Measurements from ENCODE around the gene GSN. TPM values are rescaled to one million over a fixed set of nuclear protein-coding genes. Genes with fewer than 3 reads are reported as not detected.

Gene GSN
- total and polyA plus RNA-seq, 2 of the 13 experiments (the other 11 are each of a cell fraction or from before 2014, with no cell fraction given) = 294 to 307 TPM

DNA sequence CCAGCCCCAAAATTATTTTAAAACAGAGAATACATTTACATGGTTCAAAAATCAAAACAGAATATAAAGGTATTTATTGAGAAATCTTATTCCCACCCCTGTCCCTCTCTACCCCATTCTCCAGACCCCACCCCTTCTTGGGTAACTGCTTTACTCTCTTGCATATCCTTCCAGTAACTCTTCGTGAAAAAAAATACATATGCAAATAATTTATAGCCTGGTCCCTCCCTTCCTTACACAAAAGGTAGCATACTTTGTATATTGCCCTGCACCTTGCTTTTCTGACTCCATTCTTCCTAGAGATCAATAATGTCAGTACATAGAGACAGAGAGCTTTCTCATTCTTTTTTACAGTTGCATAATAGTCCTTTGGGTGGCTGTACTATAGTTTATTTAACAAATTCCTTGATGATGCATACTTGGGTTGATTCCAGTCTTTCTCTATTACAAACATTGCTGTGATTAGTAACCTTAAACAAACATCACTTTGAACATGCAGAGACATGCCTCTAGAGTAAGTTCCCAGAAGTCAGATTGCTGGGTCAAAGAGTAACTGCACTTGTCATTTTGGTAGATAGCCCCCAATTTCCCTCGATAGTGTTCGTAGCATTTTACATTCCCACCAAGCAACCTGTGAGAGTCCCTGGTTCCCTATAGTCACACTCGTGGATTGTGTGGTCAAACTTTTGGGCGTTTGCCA is 54.2 kb downstream of the GSN start (continued):
- TF ChIP-seq, protein P1, sequence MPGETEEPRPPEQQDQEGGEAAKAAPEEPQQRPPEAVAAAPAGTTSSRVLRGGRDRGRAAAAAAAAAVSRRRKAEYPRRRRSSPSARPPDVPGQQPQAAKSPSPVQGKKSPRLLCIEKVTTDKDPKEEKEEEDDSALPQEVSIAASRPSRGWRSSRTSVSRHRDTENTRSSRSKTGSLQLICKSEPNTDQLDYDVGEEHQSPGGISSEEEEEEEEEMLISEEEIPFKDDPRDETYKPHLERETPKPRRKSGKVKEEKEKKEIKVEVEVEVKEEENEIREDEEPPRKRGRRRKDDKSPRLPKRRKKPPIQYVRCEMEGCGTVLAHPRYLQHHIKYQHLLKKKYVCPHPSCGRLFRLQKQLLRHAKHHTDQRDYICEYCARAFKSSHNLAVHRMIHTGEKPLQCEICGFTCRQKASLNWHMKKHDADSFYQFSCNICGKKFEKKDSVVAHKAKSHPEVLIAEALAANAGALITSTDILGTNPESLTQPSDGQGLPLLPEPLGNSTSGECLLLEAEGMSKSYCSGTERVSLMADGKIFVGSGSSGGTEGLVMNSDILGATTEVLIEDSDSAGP (CRISPR knock-in tag; IDR thresholded peaks at IDR 0.05; ENCODE audit: borderline replicate concordance) = no peak
- TF ChIP-seq MAZ (IDR thresholded peaks at IDR 0.05; ENCODE audit: borderline replicate concordance, low read depth, low read length) = no peak
- TF ChIP-seq MAZ (CRISPR knock-in tag; IDR thresholded peaks at IDR 0.05; ENCODE audit: low read depth) = no peak
- TF ChIP-seq, protein P2, sequence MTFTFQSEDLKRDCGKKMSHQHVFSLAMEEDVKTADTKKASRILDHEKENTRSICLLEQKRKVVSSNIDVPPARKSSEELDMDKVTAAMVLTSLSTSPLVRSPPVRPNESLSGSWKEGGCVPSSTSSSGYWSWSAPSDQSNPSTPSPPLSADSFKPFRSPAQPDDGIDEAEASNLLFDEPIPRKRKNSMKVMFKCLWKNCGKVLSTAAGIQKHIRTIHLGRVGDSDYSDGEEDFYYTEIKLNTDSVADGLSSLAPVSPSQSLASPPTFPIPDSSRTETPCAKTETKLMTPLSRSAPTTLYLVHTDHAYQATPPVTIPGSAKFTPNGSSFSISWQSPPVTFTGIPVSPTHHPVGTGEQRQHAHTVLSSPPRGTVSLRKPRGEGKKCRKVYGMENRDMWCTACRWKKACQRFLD (CRISPR knock-in tag; IDR thresholded peaks at IDR 0.05; ENCODE audit: borderline replicate concordance) = no peak
- peak; percentile 35 to 85; a peak in 3 of 4 replicates for TF ChIP-seq NR2F1 (CRISPR knock-in tag; IDR thresholded peaks at IDR 0.05)
- peak; percentile 74 for TF ChIP-seq LCORL (IDR thresholded peaks at IDR 0.05)
- TF ChIP-seq LCORL (CRISPR knock-in tag; IDR thresholded peaks at IDR 0.05) = peak; percentile 70
- TF ChIP-seq HOXD1 (CRISPR knock-in tag; IDR thresholded peaks at IDR 0.05) = 0 out of 2 replicates have a peak, but pooled peaks have one; percentile 56
- peak; percentile 92 for TF ChIP-seq ISL2 (CRISPR knock-in tag; IDR thresholded peaks at IDR 0.05)
- TF ChIP-seq BATF2 (CRISPR knock-in tag; IDR thresholded peaks at IDR 0.05) = no peak
- peak; percentile 52 for TF ChIP-seq MIER2 (CRISPR knock-in tag; IDR thresholded peaks at IDR 0.05)
- peak; percentile 91 for TF ChIP-seq ZNF792 (CRISPR knock-in tag; IDR thresholded peaks at IDR 0.05)
- peak; percentile 82 for TF ChIP-seq KAT8 (CRISPR knock-in tag; IDR thresholded peaks at IDR 0.05)
- TF ChIP-seq ZBTB37 (CRISPR knock-in tag; IDR thresholded peaks at IDR 0.05) = no peak
- TF ChIP-seq JUND (CRISPR knock-in tag; IDR thresholded peaks at IDR 0.05) = peak; percentile 75
- TF ChIP-seq, protein P3, sequence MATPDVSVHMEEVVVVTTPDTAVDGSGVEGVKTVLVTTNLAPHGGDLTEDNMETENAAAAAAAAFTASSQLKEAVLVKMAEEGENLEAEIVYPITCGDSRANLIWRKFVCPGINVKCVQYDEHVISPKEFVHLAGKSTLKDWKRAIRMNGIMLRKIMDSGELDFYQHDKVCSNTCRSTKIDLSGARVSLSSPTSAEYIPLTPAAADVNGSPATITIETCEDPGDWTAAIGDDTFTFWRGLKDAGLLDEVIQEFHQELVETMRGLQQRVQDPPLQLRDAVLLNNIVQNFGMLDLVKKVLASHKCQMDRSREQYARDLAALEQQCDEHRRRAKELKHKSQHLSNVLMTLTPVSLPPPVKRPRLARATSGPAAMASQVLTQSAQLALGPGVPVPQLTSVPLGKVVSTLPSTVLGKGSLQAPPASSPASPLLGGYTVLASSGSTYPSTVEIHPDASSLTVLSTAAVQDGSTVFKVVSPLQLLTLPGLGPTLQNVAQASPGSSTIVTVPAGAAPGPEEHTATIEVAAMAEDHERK (CRISPR knock-in tag; IDR thresholded peaks at IDR 0.05; ENCODE audit: low read depth) = no peak; the same call in 1 of the 2 replicates
- TF ChIP-seq HMGA1 (CRISPR knock-in tag; conservative IDR thresholded peaks at IDR 0.05) = no peak
- peak; percentile 73 for TF ChIP-seq CREB1 (IDR thresholded peaks at IDR 0.05)
- TF ChIP-seq CREB1 (CRISPR knock-in tag; IDR thresholded peaks at IDR 0.05) = peak; percentile 78; the same call in 1 of the 2 replicates
- TF ChIP-seq YY1 (IDR thresholded peaks at IDR 0.05; ENCODE audit: insufficient read depth, insufficient replicate concordance, low read depth, low read length) = no peak
- TF ChIP-seq ONECUT2 (CRISPR knock-in tag; IDR thresholded peaks at IDR 0.05) = peak; percentile 97
- peak; percentile 94 for TF ChIP-seq FOXA3 (CRISPR knock-in tag; IDR thresholded peaks at IDR 0.05)
- no peak for TF ChIP-seq ZIK1 (CRISPR knock-in tag; IDR thresholded peaks at IDR 0.05; ENCODE audit: borderline replicate concordance, low read depth)
- peak; percentile 80 for TF ChIP-seq ATF1 (CRISPR knock-in tag; IDR thresholded peaks at IDR 0.05)
- TF ChIP-seq GLI4 (CRISPR knock-in tag; IDR thresholded peaks at IDR 0.05; ENCODE audit: borderline replicate concordance) = no peak
- TF ChIP-seq ZNF24 (IDR thresholded peaks at IDR 0.05) = peak; percentile 68; the same call in 1 of the 2 replicates

Data from HepG2 (cell line).